Lower leg skin (tissue), 3 donors: ENCODE results near the gene LRRFIP1.

ENCODE experiments used
- POLR2A ChIP-seq, 2 donors: fragments of 450-650 bp; IDR thresholded peaks; one replicate each; pipeline ENCODE4 v1.6.1; 2016 to 2017; ENCODE audit warnings: antibody characterized with exemption in 2 of 2, mild to moderate bottlenecking in 1 of 2, moderate library complexity in 1 of 2
- TF ChIP-seq, protein P1 (sequence below), 3 donors: fragments of 450-650 bp; IDR thresholded peaks; one replicate each; pipeline ENCODE4 v1.5.1; 2016; ENCODE audit warnings: antibody characterized with exemption in 3 of 3, mild to moderate bottlenecking in 3 of 3, moderate library complexity in 2 of 3

GRCh38 chr2:237662671-237663093 is 35.3 kb downstream of the LRRFIP1 start:
- TF ChIP-seq, protein P1, sequence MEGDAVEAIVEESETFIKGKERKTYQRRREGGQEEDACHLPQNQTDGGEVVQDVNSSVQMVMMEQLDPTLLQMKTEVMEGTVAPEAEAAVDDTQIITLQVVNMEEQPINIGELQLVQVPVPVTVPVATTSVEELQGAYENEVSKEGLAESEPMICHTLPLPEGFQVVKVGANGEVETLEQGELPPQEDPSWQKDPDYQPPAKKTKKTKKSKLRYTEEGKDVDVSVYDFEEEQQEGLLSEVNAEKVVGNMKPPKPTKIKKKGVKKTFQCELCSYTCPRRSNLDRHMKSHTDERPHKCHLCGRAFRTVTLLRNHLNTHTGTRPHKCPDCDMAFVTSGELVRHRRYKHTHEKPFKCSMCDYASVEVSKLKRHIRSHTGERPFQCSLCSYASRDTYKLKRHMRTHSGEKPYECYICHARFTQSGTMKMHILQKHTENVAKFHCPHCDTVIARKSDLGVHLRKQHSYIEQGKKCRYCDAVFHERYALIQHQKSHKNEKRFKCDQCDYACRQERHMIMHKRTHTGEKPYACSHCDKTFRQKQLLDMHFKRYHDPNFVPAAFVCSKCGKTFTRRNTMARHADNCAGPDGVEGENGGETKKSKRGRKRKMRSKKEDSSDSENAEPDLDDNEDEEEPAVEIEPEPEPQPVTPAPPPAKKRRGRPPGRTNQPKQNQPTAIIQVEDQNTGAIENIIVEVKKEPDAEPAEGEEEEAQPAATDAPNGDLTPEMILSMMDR (IDR thresholded peaks at IDR 0.05): no peak
- TF ChIP-seq POLR2A (IDR thresholded peaks at IDR 0.05): no peak
